Right atrium auricular region (tissue), 2 donors: ENCODE measurements around the gene MORN4. TPM values are rescaled to one million over a fixed set of nuclear protein-coding genes. Genes with fewer than 3 reads are reported as not detected.

Experiments
- DNase-seq: peaks from one replicate; pipeline ENCODE4 v3.0.0-alpha.2; 2019; ENCODE audit warnings: low spot score
- H3K27ac ChIP-seq, 2 donors: fragments of 200-600 bp; sonication (generic); 1 replicate in 1 of 2; 2 replicates in 1 of 2; pipeline ENCODE4 v1.5.1; 2016 to 2019
- H3K27me3 ChIP-seq, 2 donors: fragments of 200-600 bp; sonication (generic); one replicate each; pipeline versions ENCODE4 v1.5.1 to v1.6.0; 2017 to 2019
- H3K36me3 ChIP-seq: fragments of 200-600 bp; sonication (generic); one replicate; pipeline ENCODE4 v1.5.1; 2016
- H3K4me1 ChIP-seq, 2 donors: fragments of 200-600 bp; sonication (generic); one replicate each; pipeline versions ENCODE4 v1.5.1 to v1.6.0; 2017 to 2019
- H3K4me3 ChIP-seq, 2 donors: fragments of 200-600 bp; sonication (generic); 1 replicate in 1 of 2; 2 replicates in 1 of 2; pipeline ENCODE4 v1.5.1; 2017 to 2019; ENCODE audit warnings: mild to moderate bottlenecking in 1 of 2, moderate library complexity in 1 of 2
- H3K9me3 ChIP-seq, 2 donors: fragments of 200-600 bp; sonication (generic); one replicate each; pipeline ENCODE4 v1.5.1; 2019
- CTCF ChIP-seq, 2 donors: fragments of 200-600 bp; sonication (generic); IDR thresholded peaks; one replicate each; pipeline ENCODE4 v1.5.1; 2019; ENCODE audit warnings: antibody characterized with exemption in 2 of 2
- total RNA-seq, 2 donors: library from RNA; depleted of rRNA; stranded (reverse); fragments of >200 nt; gene quantifications; one replicate each; pipeline ENCODE4 v1.1.0, GENCODE V29; 2016

Gene MORN4
- total RNA-seq, 2 donors from 2014 or later = 15.6 to 27.0 TPM

GRCh38 chr10:97584798-97585438, 48.4 kb downstream of the MORN4 start:
- Histone ChIP-seq H3K36me3 (no peaks in the 10 kb centered on the region), H3K27me3 (no peaks in the 10 kb centered on the region), H3K4me1 (peaks cover 0 to 35% of the 10 kb centered on the region in 2 donors), H3K27ac (peak overlapping the region; percentile 81 to 92), H3K4me3 (no peak overlapping the region), H3K9me3 (no peaks in the 10 kb centered on the region)
- TF ChIP-seq CTCF (IDR thresholded peaks at IDR 0.05) = no peak
- DNase-seq = no peak

GRCh38 chr10:97584060-97584797, 49.1 kb downstream of the MORN4 start, which contains the start of gene HOGA1:
Gene HOGA1, plus strand, starts transcription at chr10:97584389. Its CDS starts 315 bp downstream, at chr10:97584704.
- Histone ChIP-seq H3K4me3 (no peak within 1 kb of the TSS), H3K27ac (peak within 1 kb of the TSS; percentile 81 to 92), H3K27me3 (no peaks in the 10 kb centered on the region), H3K36me3 (no peaks in the 10 kb centered on the region), H3K9me3 (no peaks in the 10 kb centered on the region), H3K4me1 (peaks cover 0 to 35% of the 10 kb centered on the region in 2 donors)
- DNase-seq = peak; percentile 90
- no peak for TF ChIP-seq CTCF (IDR thresholded peaks at IDR 0.05)

- peaks cover 0 to 35% of the 10 kb centered on the region in 2 donors for H3K4me1 ChIP-seq
- no peaks in the 10 kb centered on the region for H3K36me3 ChIP-seq
- DNase-seq = no peak
- H3K9me3 ChIP-seq = no peaks in the 10 kb centered on the region
- TF ChIP-seq CTCF (IDR thresholded peaks at IDR 0.05) = no peak
- H3K27ac ChIP-seq = peak overlapping the region; percentile 81 to 92
- H3K27me3 ChIP-seq = no peaks in the 10 kb centered on the region
- no peak overlapping the region for H3K4me3 ChIP-seq
Observed at GRCh38 chr10:97583476-97583875, 49.8 kb downstream of the MORN4 start.

GRCh38 chr10:97582169-97582568, 51.1 kb downstream of the MORN4 start:
- H3K36me3 ChIP-seq = no peaks in the 10 kb centered on the region
- no peak overlapping the region for H3K27ac ChIP-seq
- no peaks in the 10 kb centered on the region for H3K27me3 ChIP-seq
- DNase-seq = no peak
- no peak for TF ChIP-seq CTCF (IDR thresholded peaks at IDR 0.05)
- H3K4me1 ChIP-seq = peaks cover 0 to 35% of the 10 kb centered on the region in 2 donors
- H3K4me3 ChIP-seq = no peak overlapping the region
- no peaks in the 10 kb centered on the region for H3K9me3 ChIP-seq

GRCh38 chr10:97580421-97581367, 52.6 kb downstream of the MORN4 start:
- Histone ChIP-seq H3K4me3 (no peak overlapping the region), H3K9me3 (no peaks in the 10 kb centered on the region), H3K27ac (no peak overlapping the region), H3K36me3 (no peaks in the 10 kb centered on the region), H3K4me1 (peaks cover 0 to 25% of the 10 kb centered on the region in 2 donors), H3K27me3 (no peaks in the 10 kb centered on the region)
- TF ChIP-seq CTCF (IDR thresholded peaks at IDR 0.05) = no peak
- DNase-seq = no peak
